Adipocyte (in vitro differentiated cells): ENCODE measurements around the gene BEST2.

Source experiments
- DNase-seq: peaks from one replicate; pipeline ENCODE4 v3.0.0-alpha.2; 2015; ENCODE audit warnings: low read depth
- H3K27me3 ChIP-seq: replicated peaks from 2 replicates; pipeline ENCODE4 v1.7.0; 2013; ENCODE audit warnings: mild to moderate bottlenecking, low read length, moderate library complexity; ENCODE audit not compliant: control insufficient read depth, insufficient read depth
- H3K36me3 ChIP-seq: 2 replicates; pipeline ENCODE4 v1.7.0; 2013; ENCODE audit warnings: low read length, mild to moderate bottlenecking, moderate library complexity; ENCODE audit not compliant: control insufficient read depth, insufficient read depth, severe bottlenecking
- H3K4me1 ChIP-seq: 2 replicates; pipeline ENCODE4 v1.7.0; 2013; ENCODE audit warnings: mild to moderate bottlenecking, low read length, moderate library complexity; ENCODE audit not compliant: control insufficient read depth, insufficient read depth
- H3K4me3 ChIP-seq: 2 replicates; pipeline ENCODE4 v1.7.0; 2013; ENCODE audit warnings: mild to moderate bottlenecking, low read length, moderate library complexity
- H3K9ac ChIP-seq: 2 replicates; pipeline ENCODE4 v1.7.0; 2013; ENCODE audit warnings: mild to moderate bottlenecking, low read length, moderate library complexity
- H3K9me3 ChIP-seq: 2 replicates; pipeline ENCODE4 v1.7.0; 2013; ENCODE audit warnings: mild to moderate bottlenecking, low read length, moderate library complexity; ENCODE audit not compliant: control insufficient read depth

BEST2 gene

GRCh38 chr19:12733369-12734214 lies 18.0 kb upstream of the BEST2 start:
- H3K4me3 ChIP-seq: peak overlapping the region; percentile 92
- DNase-seq: peak; percentile 65
- H3K36me3 ChIP-seq: peaks cover 31% of the 10 kb centered on the region
- no peaks in the 10 kb centered on the region for H3K9me3 ChIP-seq
- H3K27me3 ChIP-seq: no peaks in the 10 kb centered on the region
- H3K9ac ChIP-seq: peak overlapping the region; percentile 96
- peaks cover 25% of the 10 kb centered on the region for H3K4me1 ChIP-seq

GRCh38 chr19:12736995-12737834 lies 14.4 kb upstream of the BEST2 start, which contains the start of gene GET3:
Gene GET3, plus strand, starts transcription at chr19:12737497. Its CDS starts 9 bp downstream, at chr19:12737506.
- Histone ChIP-seq H3K4me3 (peak within 1 kb of the TSS; percentile 96), H3K27me3 (no peaks in the 10 kb centered on the region), H3K4me1 (peaks cover 22% of the 10 kb centered on the region), H3K9ac (peak within 1 kb of the TSS; percentile 93), H3K36me3 (peaks cover 11% of the 10 kb centered on the region), H3K9me3 (no peaks in the 10 kb centered on the region)
- peak; percentile 99 for DNase-seq

GRCh38 chr19:12737835-12738351 lies 13.7 kb upstream of the BEST2 start:
- H3K4me1 ChIP-seq: peaks cover 17% of the 10 kb centered on the region
- no peak for DNase-seq
- peaks cover 11% of the 10 kb centered on the region for H3K36me3 ChIP-seq
- H3K4me3 ChIP-seq: peak overlapping the region; percentile 96
- no peaks in the 10 kb centered on the region for H3K9me3 ChIP-seq
- H3K9ac ChIP-seq: peak overlapping the region; percentile 93
- H3K27me3 ChIP-seq: no peaks in the 10 kb centered on the region

- peaks cover 6% of the 10 kb centered on the region for H3K4me1 ChIP-seq
- H3K4me3 ChIP-seq: no peak overlapping the region
- peaks cover 33% of the 10 kb centered on the region for H3K36me3 ChIP-seq
- H3K9me3 ChIP-seq: no peaks in the 10 kb centered on the region
- H3K9ac ChIP-seq: no peak overlapping the region
- peaks cover 5% of the 10 kb centered on the region for H3K27me3 ChIP-seq
- DNase-seq: no peak
Observed at GRCh38 chr19:12745166-12745897, 6.3 kb upstream of the BEST2 start.

- no peak for DNase-seq
- Histone ChIP-seq H3K9me3 (no peaks in the 10 kb centered on the region), H3K36me3 (peaks cover 30% of the 10 kb centered on the region)
Observed at GRCh38 chr19:12748489-12748888, 3.1 kb upstream of the BEST2 start.

GRCh38 chr19:12749938-12750521 lies 1.6 kb upstream of the BEST2 start:
- Histone ChIP-seq H3K4me1 (peaks cover 9% of the 10 kb centered on the region), H3K9me3 (no peaks in the 10 kb centered on the region), H3K36me3 (peaks cover 26% of the 10 kb centered on the region), H3K4me3 (no peak overlapping the region), H3K9ac (no peak overlapping the region), H3K27me3 (peaks cover 21% of the 10 kb centered on the region)
- DNase-seq: peak; percentile 41

More at GRCh38 chr19:12748489-12748888, 3.1 kb upstream of the BEST2 start:
- H3K4me3 ChIP-seq: no peak overlapping the region
- peaks cover 9% of the 10 kb centered on the region for H3K4me1 ChIP-seq
- H3K27me3 ChIP-seq: peaks cover 17% of the 10 kb centered on the region
- H3K9ac ChIP-seq: no peak overlapping the region

- Histone ChIP-seq H3K27me3 (peaks cover 21% of the 10 kb centered on the region), H3K9ac (no peak overlapping the region), H3K4me1 (peaks cover 9% of the 10 kb centered on the region), H3K4me3 (no peak overlapping the region), H3K36me3 (peaks cover 18% of the 10 kb centered on the region), H3K9me3 (no peaks in the 10 kb centered on the region)
- DNase-seq: no peak
Observed at GRCh38 chr19:12750851-12751250, 740 bp upstream of the BEST2 start.

- H3K27me3 ChIP-seq: peaks cover 21% of the 10 kb centered on the region
- H3K36me3 ChIP-seq: peaks cover 8% of the 10 kb centered on the region
- no peaks in the 10 kb centered on the region for H3K9me3 ChIP-seq
- no peak overlapping the region for H3K4me3 ChIP-seq
- DNase-seq: no peak
- H3K9ac ChIP-seq: no peak overlapping the region
- H3K4me1 ChIP-seq: peaks cover 9% of the 10 kb centered on the region
Observed at GRCh38 chr19:12752056-12752781, 628 bp downstream of the BEST2 start.

- H3K27me3 ChIP-seq: peaks cover 21% of the 10 kb centered on the region
- no peak overlapping the region for H3K9ac ChIP-seq
- DNase-seq: no peak
- peaks cover 12% of the 10 kb centered on the region for H3K4me1 ChIP-seq
- no peaks in the 10 kb centered on the region for H3K9me3 ChIP-seq
- no peak overlapping the region for H3K4me3 ChIP-seq
- no peaks in the 10 kb centered on the region for H3K36me3 ChIP-seq
Observed at GRCh38 chr19:12754465-12755196, 3.0 kb downstream of the BEST2 start.
